K562 (cell line): ENCODE results near the gene RARRES2. TPM values are rescaled to one million over a fixed set of nuclear protein-coding genes. Genes with fewer than 3 reads are reported as not detected.

ENCODE experiments used
- AFF1 ChIP-seq, 2 experiments: fragments of 450-650 bp; IDR thresholded peaks; 2 replicates each; pipeline ENCODE4 v1.6.1; 2018; ENCODE audit warnings: mild to moderate bottlenecking in 2 of 2, low read depth in 1 of 2; ENCODE audit not compliant: partially characterized antibody in 2 of 2
- ATF1 ChIP-seq, 2 experiments: fragments of 450-650 bp in 1 of 2; IDR thresholded peaks; 2 replicates each; pipeline ENCODE4 v1.6.1; 2016; ENCODE audit warnings: missing compliant biosample characterization in 1 of 2, missing genetic modification characterization in 1 of 2
- ATF6 ChIP-seq: sonication (generic); formaldehyde crosslinking; IDR thresholded peaks from 2 replicates; pipeline ENCODE4 v1.4.0; 2020; ENCODE audit warnings: mild to moderate bottlenecking, missing genetic modification reagents
- CCAR2 ChIP-seq: fragments of 200-400 bp; formaldehyde crosslinking; IDR thresholded peaks from 2 replicates; pipeline ENCODE4 v1.6.1; 2017; ENCODE audit warnings: mild to moderate bottlenecking, low read depth, low read length
- CHCHD3 ChIP-seq: fragments of 250-450 bp; sonication (Bioruptor Pico); IDR thresholded peaks from 2 replicates; pipeline ENCODE4 v2.1.2; 2022; ENCODE audit warnings: mild to moderate bottlenecking
- FUS ChIP-seq: fragments of 200-400 bp; formaldehyde crosslinking; optimal IDR thresholded peaks from 2 replicates; pipeline ENCODE3; 2017; ENCODE audit warnings: low read depth, low read length
- GTF2E2 ChIP-seq: fragments of 200-800 bp; sonication (Bioruptor generic); IDR thresholded peaks from 2 replicates; pipeline ENCODE4 v1.6.1; 2016; ENCODE audit warnings: missing genetic modification characterization, missing compliant biosample characterization
- JUND ChIP-seq, 2 experiments: IDR thresholded peaks; 2 replicates in 1 of 2; 3 replicates in 1 of 2; pipeline ENCODE4 v1.6.1; 2011; ENCODE audit warnings: borderline replicate concordance in 2 of 2, low read depth in 2 of 2, low read length in 2 of 2, improper control_type of control experiment in 1 of 2, missing biosample characterization in 1 of 2, missing genetic modification characterization in 1 of 2, missing genetic modification reagents in 1 of 2
- L3MBTL2 ChIP-seq: fragments of 450-650 bp; IDR thresholded peaks from 2 replicates; pipeline ENCODE4 v1.6.1; 2016; ENCODE audit warnings: mild to moderate bottlenecking, moderate library complexity
- MAX ChIP-seq: sonication (generic); formaldehyde crosslinking; IDR thresholded peaks from 2 replicates; pipeline ENCODE4 v1.9.0; 2022; ENCODE audit warnings: mild to moderate bottlenecking, missing genetic modification reagents
- MEF2D ChIP-seq: conservative IDR thresholded peaks from 2 replicates; pipeline ENCODE4 v1.6.1; 2016; ENCODE audit warnings: low read depth, missing genetic modification characterization, missing compliant biosample characterization
- MYNN ChIP-seq, 2 experiments: sonication (generic); formaldehyde crosslinking in 1 of 2; IDR thresholded peaks; 2 replicates each; pipeline versions ENCODE4 v1.5.0 to v1.6.1; 2016 to 2020; ENCODE audit warnings: antibody characterized with exemption in 1 of 2, missing genetic modification reagents in 1 of 2
- NBN ChIP-seq: fragments of 450-650 bp; IDR thresholded peaks from 2 replicates; pipeline ENCODE4 v1.6.1; 2016; ENCODE audit warnings: low read depth, mild to moderate bottlenecking
- RAD21 ChIP-seq, 2 experiments: fragments of 250-450 bp in 1 of 2; fragments of 450-650 bp in 1 of 2; sonication (Bioruptor Pico) in 1 of 2; formaldehyde crosslinking in 1 of 2; IDR thresholded peaks in 1 of 2; conservative IDR thresholded peaks in 1 of 2; 2 replicates each; pipeline versions ENCODE4 v1.4.0 to v1.8.0; 2020 to 2022; ENCODE audit warnings: mild to moderate bottlenecking in 2 of 2, moderate library complexity in 1 of 2
- RBM22 ChIP-seq: fragments of 200-400 bp; formaldehyde crosslinking; IDR thresholded peaks from 2 replicates; pipeline ENCODE4 v1.6.1; 2018; ENCODE audit warnings: low read length, low read depth; ENCODE audit not compliant: poor library complexity, severe bottlenecking
- SIRT6 ChIP-seq: IDR thresholded peaks from one replicate; pipeline ENCODE4 v1.6.1; 2012; ENCODE audit warnings: low read depth, mild to moderate bottlenecking, control low read depth, inconsistent platforms, low read length, moderate library complexity
- SPI1 ChIP-seq: IDR thresholded peaks from 2 replicates; pipeline ENCODE4 v1.6.1; 2011; ENCODE audit warnings: low read depth, low read length, control low read depth, borderline replicate concordance
- STAT5A ChIP-seq: IDR thresholded peaks from 2 replicates; pipeline ENCODE4 v1.6.1; 2012; ENCODE audit warnings: low read length, inconsistent platforms, borderline replicate concordance
- ZFPM2 ChIP-seq: fragments of 250-450 bp; sonication (Bioruptor Pico); IDR thresholded peaks from 2 replicates; pipeline ENCODE4 v1.5.1; 2022; ENCODE audit warnings: mild to moderate bottlenecking
- ZNF175 ChIP-seq: fragments of 200-800 bp; sonication (Bioruptor generic); IDR thresholded peaks from 2 replicates; pipeline ENCODE4 v1.6.1; 2016; ENCODE audit warnings: low read depth, mild to moderate bottlenecking, missing genetic modification characterization, missing compliant biosample characterization
- ZNF436 ChIP-seq: fragments of 250-450, 450-650 bp; sonication (Bioruptor Pico); formaldehyde crosslinking; IDR thresholded peaks from 2 replicates; pipeline ENCODE4 v1.7.0; 2020; ENCODE audit warnings: mild to moderate bottlenecking
- ZNF764 ChIP-seq: fragments of 250-450 bp; sonication (Bioruptor Pico); IDR thresholded peaks from 2 replicates; pipeline ENCODE4 v1.4.0; 2020; ENCODE audit warnings: low read depth, mild to moderate bottlenecking, moderate library complexity
- polyA plus RNA-seq, 8 experiments: library from polyadenylated mRNA; depleted of rRNA in 4 of 8; stranded (reverse) in 5 of 8; unstranded in 3 of 8; fragments of >200 nt; fragmentation: Nextera tagmentation in 2 of 8; fragmentation: Illumina TruSeq in 1 of 8; extraction: Ambion mirVana in 2 of 8; extraction: Trizol in 1 of 8; gene quantifications; 2 replicates each; pipeline versions ENCODE4 v1.2.1 to v1.2.3, GENCODE V29; 2011 to 2014; ENCODE audit warnings: inconsistent platforms in 1 of 8, missing spikeins in 1 of 8
- total RNA-seq, 7 experiments: library from RNA; depleted of rRNA in 6 of 7; stranded (reverse); fragments of >200 nt in 6 of 7; fragmentation: Illumina TruSeq in 2 of 7; extraction: Trizol in 2 of 7; gene quantifications; 2 replicates each; pipeline versions ENCODE4 v1.2.1 to v1.2.3, GENCODE V29; 2011 to 2021; ENCODE audit warnings: low replicate concordance in 1 of 7

RARRES2 gene
- total and polyA plus RNA-seq, 9 of the 15 experiments (the other 6 are each of a cell fraction or from before 2014, with no cell fraction given) = 0.11 to 1.7 (median 0.23) TPM; not detected in 6

GRCh38 chr7:150357771-150358427, 16.5 kb upstream of the RARRES2 start (continued):
- TF ChIP-seq RAD21 (CRISPR knock-in tag; conservative IDR thresholded peaks at IDR 0.05 in 1 of 2, IDR thresholded peaks at IDR 0.05 in 1 of 2) (peak; percentile 26 to 52; a peak in 3 of 4 replicates), SPI1 (no peak), NBN (no peak), GTF2E2 (tag) (no peak), CHCHD3 (CRISPR knock-in tag) (no peak), ATF1 (CRISPR knock-in tag; IDR thresholded peaks at IDR 0.05) (no peak), ATF1 (tag; IDR thresholded peaks at IDR 0.05) (peak; percentile 31; the same call in 1 of the 2 replicates), ZNF175 (CRISPR knock-in tag) (no peak), FUS (no peak), AFF1 (IDR thresholded peaks at IDR 0.05; ENCODE audit: low read depth in 1 of 2, partially characterized antibody in 2 of 2) (no peak), SIRT6 (no peak), CCAR2 (no peak), L3MBTL2 (no peak; the same call in none of the 2 replicates), ZNF436 (CRISPR knock-in tag) (no peak), STAT5A (no peak), MYNN (IDR thresholded peaks at IDR 0.05) (no peak), MYNN (CRISPR knock-in tag; IDR thresholded peaks at IDR 0.05) (no peak), ZFPM2 (no peak), ATF6 (CRISPR knock-in tag) (no peak), MEF2D (tag) (no peak), JUND (IDR thresholded peaks at IDR 0.05; ENCODE audit: borderline replicate concordance, low read depth, low read length) (peak; percentile 94), JUND (tag; IDR thresholded peaks at IDR 0.05; ENCODE audit: borderline replicate concordance, low read depth, low read length) (peak; percentile 90; the same call in 2 of the 3 replicates), RBM22 (no peak), MAX (CRISPR knock-in tag) (no peak), ZNF764 (CRISPR knock-in tag) (no peak)
